NCI-H1092 treated with DMSO at 0.1 percent for 48 hours (cell line): ENCODE data around the gene TCERG1L.
A peak's percentile ranks its signal among the peaks of the same experiment; 100 is the strongest.
"Not testable (repeated sequence)": the region's sequence is repeated elsewhere in the genome, so short reads cannot be mapped to it uniquely, and the experiment has no call there.

Source experiments
- DNase-seq: peaks from one replicate; lab custom pipeline; 2025; lab: John Stamatoyannopoulos, UW

Gene TCERG1L

GRCh38 chr10:131248376-131249165 lies 63.0 kb downstream of the TCERG1L start:
- no peak for DNase-seq

- no peak for DNase-seq
Measured at GRCh38 chr10:131247873-131248272, 63.6 kb downstream of the TCERG1L start.

- no peak for DNase-seq
Measured at GRCh38 chr10:131246775-131247174, 64.7 kb downstream of the TCERG1L start.

- no peak for DNase-seq
Measured at GRCh38 chr10:131246089-131246488, 65.4 kb downstream of the TCERG1L start.

GRCh38 chr10:131245475-131246059 lies 66.0 kb downstream of the TCERG1L start:
- DNase-seq = no peak

GRCh38 chr10:131244836-131245235 lies 66.7 kb downstream of the TCERG1L start:
- no peak for DNase-seq

- no peak for DNase-seq
Measured at GRCh38 chr10:131243076-131243475, 68.4 kb downstream of the TCERG1L start.

- peak; percentile 6 for DNase-seq
Measured at GRCh38 chr10:131242007-131242406, 69.5 kb downstream of the TCERG1L start.

- no peak for DNase-seq
Measured at GRCh38 chr10:131240691-131241090, 70.8 kb downstream of the TCERG1L start.

- DNase-seq = no peak
Measured at GRCh38 chr10:131239926-131240325, 71.6 kb downstream of the TCERG1L start.

- no peak for DNase-seq
Measured at GRCh38 chr10:131239450-131239849, 72.1 kb downstream of the TCERG1L start.

GRCh38 chr10:131238669-131239280 lies 72.7 kb downstream of the TCERG1L start:
- no peak for DNase-seq

- DNase-seq = no peak
Measured at GRCh38 chr10:131237991-131238651, 73.4 kb downstream of the TCERG1L start.

GRCh38 chr10:131234606-131235005 lies 76.9 kb downstream of the TCERG1L start:
- not testable (repeated sequence) for DNase-seq

- no peak for DNase-seq
Measured at GRCh38 chr10:131233611-131234258, 77.8 kb downstream of the TCERG1L start.

GRCh38 chr10:131231965-131232541 lies 79.5 kb downstream of the TCERG1L start:
- DNase-seq = peak; percentile 21

GRCh38 chr10:131231323-131231964 lies 80.1 kb downstream of the TCERG1L start:
- no peak for DNase-seq

GRCh38 chr10:131230641-131231322 lies 80.7 kb downstream of the TCERG1L start:
- DNase-seq = no peak

GRCh38 chr10:131230166-131230565 lies 81.4 kb downstream of the TCERG1L start:
- DNase-seq = no peak

GRCh38 chr10:131227163-131227740 lies 84.3 kb downstream of the TCERG1L start:
- no peak for DNase-seq
